Endothelial cell of umbilical vein (primary cell): ENCODE measurements around the gene ATP1B2.

ENCODE experiments used
- CTCF ChIP-seq, 2 donors: IDR thresholded peaks; 1 replicate in 1 of 2; 2 replicates in 1 of 2; pipeline ENCODE4 v1.5.1; 2011; ENCODE audit warnings: low read length in 2 of 2, mild to moderate bottlenecking in 2 of 2, moderate library complexity in 2 of 2, control low read depth in 1 of 2, inconsistent platforms in 1 of 2, low read depth in 1 of 2; ENCODE audit not compliant: insufficient read depth in 1 of 2; ENCODE audit errors: extremely low read depth in 1 of 2
- EZH2 ChIP-seq: IDR thresholded peaks from 2 replicates; pipeline ENCODE4 v1.6.1; 2012; ENCODE audit warnings: borderline replicate concordance, low read depth, mild to moderate bottlenecking, moderate library complexity, low read length, inconsistent platforms; ENCODE audit not compliant: severe bottlenecking
- FOS ChIP-seq: IDR thresholded peaks from 2 replicates; pipeline ENCODE4 v1.6.1; 2011; ENCODE audit warnings: mild to moderate bottlenecking, low read length, moderate library complexity, borderline replicate concordance; ENCODE audit not compliant: insufficient read depth
- JUN ChIP-seq: IDR thresholded peaks from 2 replicates; pipeline ENCODE4 v1.6.1; 2011; ENCODE audit warnings: borderline replicate concordance, low read depth; ENCODE audit not compliant: insufficient read length, insufficient read depth
- MYC ChIP-seq: IDR thresholded peaks from one replicate; pipeline ENCODE4 v1.6.1; 2011; ENCODE audit warnings: mild to moderate bottlenecking, low read depth, low read length
- POLR2A ChIP-seq: IDR thresholded peaks from 2 replicates; pipeline ENCODE4 v1.6.1; 2012; ENCODE audit warnings: low read depth, mild to moderate bottlenecking, control low read depth, low read length
- POLR2AphosphoS5 ChIP-seq: IDR thresholded peaks from 2 replicates; pipeline ENCODE4 v1.6.1; 2012; ENCODE audit warnings: low read depth, mild to moderate bottlenecking, control low read depth, low read length, moderate library complexity; ENCODE audit not compliant: insufficient read depth
- TF ChIP-seq, protein P1 (sequence below): IDR thresholded peaks from 2 replicates; pipeline ENCODE4 v1.6.1; 2011; ENCODE audit not compliant: insufficient read depth, insufficient read length

DNA sequence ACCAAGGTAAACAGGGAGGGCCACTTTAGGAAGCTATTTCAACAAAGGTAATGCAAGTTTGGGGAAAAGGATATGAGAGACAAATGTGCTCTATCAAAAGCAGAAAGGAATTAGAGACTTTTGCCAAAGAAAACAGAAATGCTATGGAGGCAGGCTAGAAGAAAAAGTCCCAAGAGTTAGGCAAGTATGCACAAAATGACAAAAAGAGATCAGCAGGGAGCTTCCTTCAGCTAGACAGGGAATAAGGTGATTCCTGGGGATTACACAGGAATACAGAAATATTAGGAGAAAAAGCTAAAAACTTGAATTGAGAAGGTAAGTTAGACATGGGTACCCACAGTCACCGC, 38.5 kb upstream of the ATP1B2 start:
- TF ChIP-seq CTCF (IDR thresholded peaks at IDR 0.05; ENCODE audit: extremely low read depth in 1 of 2, insufficient read depth in 1 of 2, low read depth in 1 of 2, low read length in 2 of 2) (no peak), MYC (no peak), EZH2 (no peak), POLR2AphosphoS5 (no peak), POLR2A (no peak), JUN (no peak), FOS (no peak)
- TF ChIP-seq, protein P1, sequence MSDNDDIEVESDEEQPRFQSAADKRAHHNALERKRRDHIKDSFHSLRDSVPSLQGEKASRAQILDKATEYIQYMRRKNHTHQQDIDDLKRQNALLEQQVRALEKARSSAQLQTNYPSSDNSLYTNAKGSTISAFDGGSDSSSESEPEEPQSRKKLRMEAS = no peak
